Smooth muscle cell (in vitro differentiated cells): ENCODE results near the gene YWHAB. TPM values are rescaled to one million over a fixed set of nuclear protein-coding genes. Genes with fewer than 3 reads are reported as not detected.

ENCODE experiments used
- DNase-seq: peaks from one replicate; lab custom pipeline; 2025; ENCODE audit not compliant: unreplicated experiment; lab: John Stamatoyannopoulos, UW
- H2AFZ ChIP-seq: fragments of 200-600 bp; sonication (generic); 2 replicates; pipeline ENCODE4 v1.6.0; 2016; ENCODE audit warnings: antibody characterized with exemption, low read depth, mild to moderate bottlenecking
- H3F3A ChIP-seq: fragments of 200-600 bp; sonication (generic); 2 replicates; pipeline ENCODE4 v1.6.0; 2017; ENCODE audit warnings: antibody characterized with exemption, low read depth
- H3K27ac ChIP-seq: fragments of 200-600 bp; sonication (generic); 2 replicates; pipeline ENCODE4 v1.5.1; 2016; ENCODE audit warnings: low read depth, mild to moderate bottlenecking
- H3K27me3 ChIP-seq: fragments of 200-600 bp; sonication (generic); 2 replicates; pipeline ENCODE4 v1.6.1; 2016; ENCODE audit warnings: low read depth, mild to moderate bottlenecking
- H3K36me3 ChIP-seq: fragments of 200-600 bp; sonication (generic); 2 replicates; pipeline ENCODE4 v1.5.1; 2016; ENCODE audit warnings: low read depth
- H3K4me1 ChIP-seq: fragments of 200-600 bp; sonication (generic); 2 replicates; pipeline ENCODE4 v1.5.1; 2016; ENCODE audit warnings: low read depth
- H3K4me2 ChIP-seq: fragments of 200-600 bp; sonication (generic); 2 replicates; pipeline ENCODE4 v1.6.0; 2016; ENCODE audit warnings: mild to moderate bottlenecking
- H3K4me3 ChIP-seq: fragments of 200-600 bp; sonication (generic); 2 replicates; pipeline ENCODE4 v1.5.1; 2016; ENCODE audit warnings: mild to moderate bottlenecking
- H3K79me2 ChIP-seq: fragments of 200-600 bp; sonication (generic); 2 replicates; pipeline ENCODE4 v1.6.0; 2016; ENCODE audit warnings: low read depth, mild to moderate bottlenecking
- H3K9ac ChIP-seq: fragments of 200-600 bp; sonication (generic); 2 replicates; pipeline ENCODE4 v1.6.0; 2016; ENCODE audit warnings: low read depth
- H3K9me3 ChIP-seq: fragments of 200-600 bp; sonication (generic); replicated peaks from 2 replicates; pipeline ENCODE4 v1.5.1; 2016; ENCODE audit warnings: low read depth
- H4K20me1 ChIP-seq: fragments of 200-600 bp; sonication (generic); 2 replicates; pipeline ENCODE4 v1.6.0; 2016; ENCODE audit warnings: low read depth
- WGBS: methylation state at CpG from one replicate; pipeline ENCODE4 v1.1.7; 2016; ENCODE audit warnings: low lambda C conversion rate; 5-methylcytosine and 5-hydroxymethylcytosine counted together
- polyA plus RNA-seq: library from polyadenylated mRNA; unstranded; fragments of >200 nt; fragmentation: Nextera tagmentation; extraction: Ambion mirVana; gene quantifications from 2 replicates; pipeline ENCODE4 v1.2.1, GENCODE V29; 2016
- total RNA-seq: library from RNA; depleted of rRNA; stranded (reverse); fragments of >200 nt; gene quantifications from 2 replicates; pipeline ENCODE4 v1.2.3, GENCODE V29; 2014
- TF ChIP-seq, protein P1 (sequence below): fragments of 200-600 bp; sonication (generic); IDR thresholded peaks from 2 replicates; pipeline ENCODE4 v1.5.1; 2017; ENCODE audit warnings: borderline replicate concordance, mild to moderate bottlenecking, antibody characterized with exemption; ENCODE audit not compliant: insufficient read depth, poor library complexity, severe bottlenecking

YWHAB gene
- total and polyA plus RNA-seq, 2 experiments from 2014 or later = 99.8 to 226 TPM

- H3K79me2 ChIP-seq = peaks cover 79% of the 10 kb centered on the region
- TF ChIP-seq, protein P1, sequence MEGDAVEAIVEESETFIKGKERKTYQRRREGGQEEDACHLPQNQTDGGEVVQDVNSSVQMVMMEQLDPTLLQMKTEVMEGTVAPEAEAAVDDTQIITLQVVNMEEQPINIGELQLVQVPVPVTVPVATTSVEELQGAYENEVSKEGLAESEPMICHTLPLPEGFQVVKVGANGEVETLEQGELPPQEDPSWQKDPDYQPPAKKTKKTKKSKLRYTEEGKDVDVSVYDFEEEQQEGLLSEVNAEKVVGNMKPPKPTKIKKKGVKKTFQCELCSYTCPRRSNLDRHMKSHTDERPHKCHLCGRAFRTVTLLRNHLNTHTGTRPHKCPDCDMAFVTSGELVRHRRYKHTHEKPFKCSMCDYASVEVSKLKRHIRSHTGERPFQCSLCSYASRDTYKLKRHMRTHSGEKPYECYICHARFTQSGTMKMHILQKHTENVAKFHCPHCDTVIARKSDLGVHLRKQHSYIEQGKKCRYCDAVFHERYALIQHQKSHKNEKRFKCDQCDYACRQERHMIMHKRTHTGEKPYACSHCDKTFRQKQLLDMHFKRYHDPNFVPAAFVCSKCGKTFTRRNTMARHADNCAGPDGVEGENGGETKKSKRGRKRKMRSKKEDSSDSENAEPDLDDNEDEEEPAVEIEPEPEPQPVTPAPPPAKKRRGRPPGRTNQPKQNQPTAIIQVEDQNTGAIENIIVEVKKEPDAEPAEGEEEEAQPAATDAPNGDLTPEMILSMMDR = peak; percentile 29
- no peak for DNase-seq
- peak overlapping the region; percentile 90 for H3K4me2 ChIP-seq
- no peaks in the 10 kb centered on the region for H3F3A ChIP-seq
- peaks cover 75% of the 10 kb centered on the region for H4K20me1 ChIP-seq
- no peaks in the 10 kb centered on the region for H3K27me3 ChIP-seq
- no peak overlapping the region for H3K27ac ChIP-seq
- no peak overlapping the region for H3K4me3 ChIP-seq
- H3K9me3 ChIP-seq = no peaks in the 10 kb centered on the region
- no peaks in the 10 kb centered on the region for H3K36me3 ChIP-seq
- no peak overlapping the region for H3K9ac ChIP-seq
- H2AFZ ChIP-seq = no peak overlapping the region
- H3K4me1 ChIP-seq = peaks cover 18% of the 10 kb centered on the region
- WGBS = 78% methylated on average over 6 of the region's 6 CpGs
Measured at GRCh38 chr20:44888226-44889103, 3.0 kb downstream of the YWHAB start.

GRCh38 chr20:44891826-44892225 lies 6.3 kb downstream of the YWHAB start:
- Histone ChIP-seq H3K9ac (no peak overlapping the region), H3K79me2 (peaks cover 100% of the 10 kb centered on the region), H3K4me1 (peaks cover 12% of the 10 kb centered on the region), H3K27me3 (no peaks in the 10 kb centered on the region), H3K9me3 (no peaks in the 10 kb centered on the region), H4K20me1 (peaks cover 100% of the 10 kb centered on the region), H2AFZ (no peak overlapping the region), H3K27ac (no peak overlapping the region), H3F3A (peaks cover 3% of the 10 kb centered on the region), H3K36me3 (no peaks in the 10 kb centered on the region), H3K4me3 (no peak overlapping the region), H3K4me2 (no peak overlapping the region)
- TF ChIP-seq, protein P1 = no peak
- no peak for DNase-seq
- WGBS = 90% methylated on average over 1 of the region's 1 CpG

GRCh38 chr20:44894959-44895358 lies 9.5 kb downstream of the YWHAB start:
- no peaks in the 10 kb centered on the region for H3K36me3 ChIP-seq
- 89% methylated on average over 2 of the region's 2 CpGs for WGBS
- H4K20me1 ChIP-seq = peaks cover 100% of the 10 kb centered on the region
- H3K4me3 ChIP-seq = no peak overlapping the region
- no peak overlapping the region for H2AFZ ChIP-seq
- TF ChIP-seq, protein P1 = no peak
- no peaks in the 10 kb centered on the region for H3K27me3 ChIP-seq
- H3K79me2 ChIP-seq = peaks cover 100% of the 10 kb centered on the region
- peaks cover 3% of the 10 kb centered on the region for H3K4me1 ChIP-seq
- H3K27ac ChIP-seq = no peak overlapping the region
- H3K9ac ChIP-seq = no peak overlapping the region
- peaks cover 3% of the 10 kb centered on the region for H3F3A ChIP-seq
- no peak overlapping the region for H3K4me2 ChIP-seq
- no peaks in the 10 kb centered on the region for H3K9me3 ChIP-seq
- no peak for DNase-seq
